Stimulated activated CD4-positive, alpha-beta T cell treated with anti-CD3 and anti-CD28 coated beads, Interleukin-4, amount 100 ng/mL, for 24 hours (primary cell): ENCODE data around the gene PGBD5.
"Not testable (repeated sequence)": the region's sequence is repeated elsewhere in the genome, so short reads cannot be mapped to it uniquely, and the experiment has no call there.

Experiments
- DNase-seq: peaks from one replicate; pipeline ENCODE4 v3.0.0-alpha.2; 2020

The PGBD5 gene

GRCh38 chr1:230426246-230427093 lies at the start of gene PGBD5:
Gene PGBD5 (minus strand): TSS chr1:230426332. CDS start chr1:230425928, 404 bp downstream.
- peak; percentile 50 for DNase-seq

GRCh38 chr1:230474924-230475323 lies 48.8 kb upstream of the PGBD5 start:
- not testable (repeated sequence) for DNase-seq

- not testable (repeated sequence) for DNase-seq
These were observed 44.6 kb upstream of the PGBD5 start for GRCh38 chr1:230470750-230471149.

- DNase-seq = no peak
These were observed 43.1 kb upstream of the PGBD5 start for GRCh38 chr1:230469271-230469670.

GRCh38 chr1:230465691-230466090 lies 39.6 kb upstream of the PGBD5 start:
- no peak for DNase-seq

- no peak for DNase-seq
These were observed 38.5 kb upstream of the PGBD5 start for GRCh38 chr1:230464671-230465070.

GRCh38 chr1:230463760-230464159 lies 37.6 kb upstream of the PGBD5 start:
- DNase-seq = no peak

- no peak for DNase-seq
These were observed 37.2 kb upstream of the PGBD5 start for GRCh38 chr1:230463326-230463725.

- no peak for DNase-seq
These were observed 33.3 kb upstream of the PGBD5 start for GRCh38 chr1:230459465-230459864.

- DNase-seq = no peak
These were observed 32.4 kb upstream of the PGBD5 start for GRCh38 chr1:230458509-230458908.

GRCh38 chr1:230456478-230456877 lies 30.3 kb upstream of the PGBD5 start:
- DNase-seq = no peak

- DNase-seq = no peak
These were observed 29.2 kb upstream of the PGBD5 start for GRCh38 chr1:230455291-230455690.

- DNase-seq = no peak
These were observed 27.2 kb upstream of the PGBD5 start for GRCh38 chr1:230453377-230453776.

- DNase-seq = no peak
These were observed 15.3 kb upstream of the PGBD5 start for GRCh38 chr1:230441183-230442029.

- no peak for DNase-seq
These were observed 9.0 kb upstream of the PGBD5 start for GRCh38 chr1:230435108-230435507.

GRCh38 chr1:230431527-230431926 lies 5.4 kb upstream of the PGBD5 start:
- no peak for DNase-seq

- DNase-seq = no peak
These were observed 4.4 kb upstream of the PGBD5 start for GRCh38 chr1:230430499-230430898.

- DNase-seq = no peak
These were observed 3.1 kb upstream of the PGBD5 start for GRCh38 chr1:230429067-230429735.

- no peak for DNase-seq
These were observed 1.8 kb upstream of the PGBD5 start for GRCh38 chr1:230427981-230428380.

GRCh38 chr1:230427094-230427876 lies 1.2 kb upstream of the PGBD5 start:
- DNase-seq = no peak

- DNase-seq = no peak
These were observed 660 bp downstream of the PGBD5 start for GRCh38 chr1:230425252-230426091.
